Right lobe of liver (tissue), 4 donors: ENCODE data around the gene FHIT.

ENCODE experiments used
- CTCF ChIP-seq, 4 donors: fragments of 200-600 bp in 3 of 4; fragments of 450-650 bp in 1 of 4; IDR thresholded peaks; one replicate each; pipeline versions ENCODE4 v1.5.1 to v1.8.0; 2016 to 2022; ENCODE audit warnings: antibody characterized with exemption in 4 of 4, mild to moderate bottlenecking in 2 of 4
- POLR2A ChIP-seq: fragments of 450-650 bp; IDR thresholded peaks from one replicate; pipeline ENCODE4 v1.6.1; 2017; ENCODE audit warnings: antibody characterized with exemption, mild to moderate bottlenecking
- donor health status: DM: no; HTN: no; CAD: no.
- donor health status: DM: no; HTN: no; CAD: no.
- donor health status: DM: no; HTN: yes; CAD: no.

GRCh38 chr3:59714066-59714465 lies 1537.2 kb downstream of the FHIT start:
- TF ChIP-seq CTCF (IDR thresholded peaks at IDR 0.05): no peak
- TF ChIP-seq POLR2A: no peak
